Peyer's patch (tissue), 4 donors: Measurements from ENCODE around the gene RASGRF2.

Experiments used
- POLR2A ChIP-seq, 2 donors: fragments of 450-650 bp; IDR thresholded peaks; one replicate each; pipeline ENCODE4 v1.5.1; 2017; ENCODE audit warnings: antibody characterized with exemption in 2 of 2, mild to moderate bottlenecking in 2 of 2, moderate library complexity in 2 of 2
- TF ChIP-seq, protein P1 (sequence below), 6 experiments: fragments of 450-650 bp in 4 of 6; fragments of 200-600 bp in 2 of 6; sonication (generic) in 1 of 6; IDR thresholded peaks; one replicate each; pipeline ENCODE4 v1.5.1; 2017 to 2019; ENCODE audit warnings: antibody characterized with exemption in 6 of 6, mild to moderate bottlenecking in 3 of 6, moderate library complexity in 1 of 6

GRCh38 chr5:81154725-81155124 is 194.6 kb downstream of the RASGRF2 start:
- TF ChIP-seq, protein P1, sequence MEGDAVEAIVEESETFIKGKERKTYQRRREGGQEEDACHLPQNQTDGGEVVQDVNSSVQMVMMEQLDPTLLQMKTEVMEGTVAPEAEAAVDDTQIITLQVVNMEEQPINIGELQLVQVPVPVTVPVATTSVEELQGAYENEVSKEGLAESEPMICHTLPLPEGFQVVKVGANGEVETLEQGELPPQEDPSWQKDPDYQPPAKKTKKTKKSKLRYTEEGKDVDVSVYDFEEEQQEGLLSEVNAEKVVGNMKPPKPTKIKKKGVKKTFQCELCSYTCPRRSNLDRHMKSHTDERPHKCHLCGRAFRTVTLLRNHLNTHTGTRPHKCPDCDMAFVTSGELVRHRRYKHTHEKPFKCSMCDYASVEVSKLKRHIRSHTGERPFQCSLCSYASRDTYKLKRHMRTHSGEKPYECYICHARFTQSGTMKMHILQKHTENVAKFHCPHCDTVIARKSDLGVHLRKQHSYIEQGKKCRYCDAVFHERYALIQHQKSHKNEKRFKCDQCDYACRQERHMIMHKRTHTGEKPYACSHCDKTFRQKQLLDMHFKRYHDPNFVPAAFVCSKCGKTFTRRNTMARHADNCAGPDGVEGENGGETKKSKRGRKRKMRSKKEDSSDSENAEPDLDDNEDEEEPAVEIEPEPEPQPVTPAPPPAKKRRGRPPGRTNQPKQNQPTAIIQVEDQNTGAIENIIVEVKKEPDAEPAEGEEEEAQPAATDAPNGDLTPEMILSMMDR (IDR thresholded peaks at IDR 0.05) = no peak
- no peak for TF ChIP-seq POLR2A (IDR thresholded peaks at IDR 0.05)
